GM20431 (cell line): ENCODE data around the gene TRIM72.
"Not testable (repeated sequence)": the region's sequence is repeated elsewhere in the genome, so short reads cannot be mapped to it uniquely, and the experiment has no call there.

Experiments
- in situ Hi-C: fragments of 300-500 bp; cut with MseI, MboI; formaldehyde crosslinking; loops from one replicate; pipeline ENCODE4 v1.15.0; 2020; ENCODE audit warnings: low sequenced_read_pairs; ENCODE audit not compliant: unreplicated experiment

TRIM72 gene

GRCh38 chr16:31213877-31214707 lies at the start of gene TRIM72:
Gene TRIM72 (plus strand): TSS chr16:31214119. CDS start chr16:31214739, 620 bp downstream.
- in situ Hi-C loops, result no loop called here

- in situ Hi-C loops, result no loop called here
Measured at GRCh38 chr16:31167315-31167714, 46.6 kb upstream of the TRIM72 start.

GRCh38 chr16:31168848-31169247 lies 45.1 kb upstream of the TRIM72 start:
- in situ Hi-C loops, result no loop called here

- in situ Hi-C loops, result not testable (repeated sequence)
Measured at GRCh38 chr16:31170048-31170447, 43.9 kb upstream of the TRIM72 start.

- in situ Hi-C loops, result no loop called here
Measured at GRCh38 chr16:31177136-31177535, 36.8 kb upstream of the TRIM72 start.

- in situ Hi-C loops, result no loop called here
Measured at GRCh38 chr16:31179219-31179746, 34.6 kb upstream of the TRIM72 start.

GRCh38 chr16:31179747-31180459 lies 34.0 kb upstream of the TRIM72 start, which contains the start of gene FUS:
Gene FUS (plus strand): TSS chr16:31180139. CDS start chr16:31180215, 76 bp downstream.
- in situ Hi-C loops, result no loop called here

- in situ Hi-C loops, result no loop called here
Measured at GRCh38 chr16:31181102-31181830, 32.7 kb upstream of the TRIM72 start.

GRCh38 chr16:31182391-31182790 lies 31.5 kb upstream of the TRIM72 start:
- in situ Hi-C loops, result no loop called here

GRCh38 chr16:31183432-31184428 lies 30.2 kb upstream of the TRIM72 start:
- in situ Hi-C loops, result no loop called here

- in situ Hi-C loops, result no loop called here
Measured at GRCh38 chr16:31184888-31185287, 29.0 kb upstream of the TRIM72 start.

- in situ Hi-C loops, result no loop called here
Measured at GRCh38 chr16:31185339-31185738, 28.6 kb upstream of the TRIM72 start.

GRCh38 chr16:31186176-31186575 lies 27.7 kb upstream of the TRIM72 start:
- in situ Hi-C loops, result no loop called here

- in situ Hi-C loops, result no loop called here
Measured at GRCh38 chr16:31186930-31187807, 26.8 kb upstream of the TRIM72 start.

GRCh38 chr16:31187808-31188189 lies 26.1 kb upstream of the TRIM72 start:
- in situ Hi-C loops, result no loop called here

- in situ Hi-C loops, result no loop called here
Measured at GRCh38 chr16:31188450-31189411, 25.2 kb upstream of the TRIM72 start.

GRCh38 chr16:31189412-31189778 lies 24.5 kb upstream of the TRIM72 start:
- in situ Hi-C loops, result no loop called here
